H1 (cell line): ENCODE results near the gene AIM2. TPM values are rescaled to one million over a fixed set of nuclear protein-coding genes. Genes with fewer than 3 reads are reported as not detected.

Experiments
- CTCF ChIA-PET: fragments of 300-600 bp; sonication (Branson Sonifier 250); formaldehyde crosslinking; loops from one replicate; lab custom pipeline; 2021; ENCODE audit not compliant: partially characterized antibody; lab: Charles Lee
- POLR2A ChIA-PET: fragments of 300-600 bp; sonication (Branson Sonifier 250); formaldehyde crosslinking; loops from one replicate; lab custom pipeline; 2021; ENCODE audit warnings: inconsistent platforms; ENCODE audit not compliant: partially characterized antibody; lab: Charles Lee
- DNase-seq, 2 experiments: peaks; one replicate each; pipeline versions ENCODE4 v3.0.0 to v3.0.0-alpha.2; 2010 to 2022; ENCODE audit warnings: low spot score in 2 of 2, low read depth in 1 of 2, mixed read lengths in 1 of 2
- FAIRE-seq: peaks from 2 replicates; lab custom pipeline; 2011; peaks lifted over from hg19 to GRCh38; lab: Jason Lieb, UNC
- H2AFZ ChIP-seq: 2 replicates; pipeline ENCODE4 v1.8.1; 2012; ENCODE audit warnings: low read length, inconsistent platforms
- H2AK5ac ChIP-seq: 2 replicates; pipeline ENCODE4 v1.6.1; 2013; ENCODE audit warnings: low read depth, low read length
- H2BK120ac ChIP-seq: replicated peaks from 2 replicates; pipeline ENCODE3; 2013; ENCODE audit warnings: low read depth, low read length, inconsistent platforms
- H2BK12ac ChIP-seq: 2 replicates; pipeline ENCODE4 v1.6.1; 2013; ENCODE audit warnings: low read depth, low read length
- H2BK15ac ChIP-seq: 2 replicates; pipeline ENCODE4 v1.6.1; 2013; ENCODE audit warnings: low read length
- H2BK20ac ChIP-seq: 2 replicates; pipeline ENCODE4 v1.6.1; 2013; ENCODE audit warnings: low read length
- H2BK5ac ChIP-seq: 2 replicates; pipeline ENCODE4 v1.6.1; 2013; ENCODE audit warnings: low read depth, low read length
- H3K14ac ChIP-seq: 2 replicates; pipeline ENCODE4 v1.6.1; 2013; ENCODE audit warnings: inconsistent platforms; ENCODE audit not compliant: insufficient read length
- H3K18ac ChIP-seq: 2 replicates; pipeline ENCODE4 v1.6.1; 2013; ENCODE audit warnings: low read length; ENCODE audit errors: extremely low read depth
- H3K23ac ChIP-seq: 2 replicates; pipeline ENCODE4 v1.6.1; 2013; ENCODE audit warnings: inconsistent platforms; ENCODE audit not compliant: insufficient read length
- H3K23me2 ChIP-seq: 2 replicates; pipeline ENCODE4 v1.6.1; 2013; ENCODE audit warnings: low read depth, low read length
- H3K27ac ChIP-seq: 2 replicates; pipeline ENCODE4 v1.6.1; 2011; ENCODE audit warnings: low read depth, low read length, inconsistent platforms
- H3K27me3 ChIP-seq, 4 experiments: replicated peaks in 1 of 4; 1 replicate in 1 of 4; 2 replicates in 3 of 4; pipeline versions ENCODE4 v1.6.1 to v1.8.1; 2011 to 2013; ENCODE audit warnings: low read length in 3 of 4, mild to moderate bottlenecking in 3 of 4, inconsistent platforms in 2 of 4, mixed read lengths in 2 of 4, moderate library complexity in 1 of 4; ENCODE audit not compliant: control insufficient read depth in 3 of 4, insufficient read depth in 3 of 4; ENCODE audit errors: extremely low read depth in 1 of 4
- H3K36me3 ChIP-seq, 4 experiments: 2 replicates each; pipeline versions ENCODE4 v1.6.1 to v1.8.1; 2011 to 2013; ENCODE audit warnings: mild to moderate bottlenecking in 4 of 4, low read length in 3 of 4, moderate library complexity in 2 of 4, control low read depth in 1 of 4, inconsistent platforms in 1 of 4; ENCODE audit not compliant: insufficient read depth in 4 of 4, control insufficient read depth in 2 of 4
- H3K4ac ChIP-seq: replicated peaks from 2 replicates; pipeline ENCODE3; 2013; ENCODE audit warnings: low read length, low read depth, mixed read lengths, inconsistent platforms; ENCODE audit not compliant: insufficient read length
- H3K4me1 ChIP-seq, 4 experiments: replicated peaks in 1 of 4; 1 replicate in 1 of 4; 2 replicates in 3 of 4; pipeline versions ENCODE4 v1.6.1 to v1.8.1; 2011 to 2013; ENCODE audit warnings: low read length in 3 of 4, inconsistent platforms in 2 of 4, mixed read lengths in 1 of 4; ENCODE audit not compliant: insufficient read depth in 4 of 4, control insufficient read depth in 3 of 4
- H3K4me2 ChIP-seq, 2 experiments: 2 replicates each; pipeline versions ENCODE4 v1.6.1 to v1.8.1; 2011 to 2013; ENCODE audit warnings: low read depth in 2 of 2, low read length in 2 of 2, control low read depth in 1 of 2, inconsistent platforms in 1 of 2, mild to moderate bottlenecking in 1 of 2; ENCODE audit not compliant: insufficient read depth in 1 of 2
- H3K4me3 ChIP-seq, 4 experiments: fragments of 200-600, 300-600 bp in 1 of 4; sonication (generic), shearing (Covaris generic), sonication (Bioruptor Twin) in 1 of 4; 2 replicates each; pipeline versions ENCODE4 v1.5.1 to v1.8.1; 2011 to 2016; ENCODE audit warnings: low read length in 4 of 4, low read depth in 3 of 4, control low read depth in 2 of 4, inconsistent platforms in 2 of 4, mild to moderate bottlenecking in 2 of 4, mixed read lengths in 1 of 4, moderate library complexity in 1 of 4; ENCODE audit not compliant: insufficient read depth in 2 of 4; ENCODE audit errors: extremely low read depth in 1 of 4
- H3K56ac ChIP-seq: replicated peaks from 2 replicates; pipeline ENCODE3; 2013; ENCODE audit warnings: low read depth, mild to moderate bottlenecking, mixed read lengths, low read length, inconsistent platforms; ENCODE audit not compliant: insufficient read length
- H3K79me1 ChIP-seq: 2 replicates; pipeline ENCODE4 v1.6.1; 2013; ENCODE audit warnings: low read depth, low read length, control low read depth
- H3K79me2 ChIP-seq, 2 experiments: 2 replicates each; pipeline versions ENCODE4 v1.6.1 to v1.8.1; 2012 to 2013; ENCODE audit warnings: low read length in 2 of 2, mild to moderate bottlenecking in 2 of 2, inconsistent platforms in 1 of 2; ENCODE audit not compliant: insufficient read depth in 2 of 2, control insufficient read depth in 1 of 2
- H3K9ac ChIP-seq, 4 experiments: replicated peaks in 1 of 4; 1 replicate in 1 of 4; 2 replicates in 3 of 4; pipeline versions ENCODE4 v1.6.1 to v1.8.1; 2011 to 2013; ENCODE audit warnings: low read depth in 3 of 4, low read length in 3 of 4, control low read depth in 2 of 4, mild to moderate bottlenecking in 2 of 4, moderate library complexity in 2 of 4, inconsistent platforms in 1 of 4; ENCODE audit errors: extremely low read depth in 1 of 4
- H3K9me3 ChIP-seq, 2 experiments: 2 replicates each; pipeline versions ENCODE4 v1.6.1 to v1.8.1; 2012 to 2013; ENCODE audit warnings: mild to moderate bottlenecking in 2 of 2, moderate library complexity in 2 of 2, control low read depth in 1 of 2, inconsistent platforms in 1 of 2, low read depth in 1 of 2, low read length in 1 of 2, mixed read lengths in 1 of 2; ENCODE audit not compliant: insufficient read depth in 2 of 2
- H4K20me1 ChIP-seq, 2 experiments: replicated peaks in 1 of 2; 2 replicates each; pipeline versions ENCODE3 to v1.8.1; 2011 to 2013; ENCODE audit warnings: inconsistent platforms in 2 of 2, low read length in 2 of 2, mild to moderate bottlenecking in 1 of 2; ENCODE audit not compliant: insufficient read depth in 2 of 2, control insufficient read depth in 1 of 2
- H4K5ac ChIP-seq: 2 replicates; pipeline ENCODE4 v1.6.1; 2013; ENCODE audit warnings: low read length, low read depth, mixed read lengths, inconsistent platforms; ENCODE audit not compliant: insufficient read length
- H4K8ac ChIP-seq: 2 replicates; pipeline ENCODE4 v1.8.0; 2013; ENCODE audit warnings: mild to moderate bottlenecking, moderate library complexity, low read length, inconsistent platforms; ENCODE audit not compliant: insufficient read depth; ENCODE audit errors: extremely low read depth
- H4K91ac ChIP-seq: replicated peaks from 2 replicates; pipeline ENCODE3; 2013; ENCODE audit warnings: low read length, mixed read lengths, inconsistent platforms; ENCODE audit not compliant: insufficient read length
- CHD1 ChIP-seq: IDR thresholded peaks from 2 replicates; pipeline ENCODE4 v1.6.1; 2012; ENCODE audit warnings: low read depth, low read length, improper control_type of control experiment
- EGR1 ChIP-seq: IDR thresholded peaks from 2 replicates; pipeline ENCODE4 v1.6.1; 2011; ENCODE audit warnings: low read depth, low read length, borderline replicate concordance
- HDAC2 ChIP-seq, 2 experiments: fragments of 300-600 bp in 1 of 2; sonication (generic) in 1 of 2; IDR thresholded peaks; 2 replicates each; pipeline ENCODE4 v1.6.1; 2011 to 2012; ENCODE audit warnings: low read depth in 2 of 2, low read length in 2 of 2, mild to moderate bottlenecking in 2 of 2, moderate library complexity in 2 of 2, borderline replicate concordance in 1 of 2, inconsistent platforms in 1 of 2
- NRF1 ChIP-seq: IDR thresholded peaks from 2 replicates; pipeline ENCODE4 v1.6.1; 2011; ENCODE audit warnings: mild to moderate bottlenecking, low read depth, low read length, improper control_type of control experiment
- RBBP5 ChIP-seq: IDR thresholded peaks from 2 replicates; pipeline ENCODE4 v1.7.1; 2012; ENCODE audit warnings: low read depth, mild to moderate bottlenecking, inconsistent platforms, low read length, moderate library complexity, borderline replicate concordance
- TAF7 ChIP-seq: optimal IDR thresholded peaks from 2 replicates; pipeline ENCODE3; 2011; ENCODE audit warnings: low read depth, mild to moderate bottlenecking, inconsistent platforms, low read length, moderate library complexity, borderline replicate concordance
- TEAD4 ChIP-seq: IDR thresholded peaks from 2 replicates; pipeline ENCODE4 v1.6.1; 2012; ENCODE audit warnings: low read depth, low read length, inconsistent platforms, mixed read lengths
- WGBS, 2 experiments: shearing (Covaris generic) in 1 of 2; methylation state at CpG; one replicate each; pipeline versions ENCODE4 v1.1.6 to v1.1.7; 2013 to 2015; ENCODE audit warnings: low lambda C conversion rate in 2 of 2, mixed read lengths in 2 of 2, inconsistent platforms in 1 of 2, low coverage in 1 of 2, missing lambda C conversion rate in 1 of 2; ENCODE audit not compliant: insufficient replicate concordance in 2 of 2, insufficient coverage in 1 of 2, insufficient read length in 1 of 2; ENCODE audit errors: extremely low coverage in 1 of 2, missing lambda C conversion rate in 1 of 2; 5-methylcytosine and 5-hydroxymethylcytosine counted together
- polyA plus RNA-seq, 7 experiments: library from polyadenylated mRNA; depleted of rRNA in 3 of 7; stranded (reverse) in 5 of 7; unstranded in 2 of 7; fragments of >200 nt in 5 of 7; fragments of 200-250 nt in 2 of 7; gene quantifications; 1 replicate in 5 of 7; 2 replicates in 1 of 7; 4 replicates in 1 of 7; pipeline versions ENCODE4 v1.2.1 to v1.2.3, GENCODE V29; 2011 to 2013; ENCODE audit warnings: missing spikeins in 2 of 7, mixed read lengths in 2 of 7
- total RNA-seq: library from RNA; stranded (reverse); fragmentation: NEBNext Ultra II Directional; extraction: Animal tissue kit (Norgen Biotek cat#: 25700); gene quantifications from 2 replicates; pipeline ENCODE4 v1.2.1, GENCODE V29; 2021
- TF ChIP-seq, protein P1 (sequence below): IDR thresholded peaks from 2 replicates; pipeline ENCODE4 v1.6.1; 2011; ENCODE audit warnings: low read length, improper control_type of control experiment
- TF ChIP-seq, protein P2 (sequence below): IDR thresholded peaks from 2 replicates; pipeline ENCODE4 v1.6.1; 2012; ENCODE audit warnings: inconsistent platforms

The AIM2 gene
- total and polyA plus RNA-seq, 2 of the 8 experiments (the other 6 are each of a cell fraction or from before 2014, with no cell fraction given) = 0.21 to 2.1 TPM

DNA sequence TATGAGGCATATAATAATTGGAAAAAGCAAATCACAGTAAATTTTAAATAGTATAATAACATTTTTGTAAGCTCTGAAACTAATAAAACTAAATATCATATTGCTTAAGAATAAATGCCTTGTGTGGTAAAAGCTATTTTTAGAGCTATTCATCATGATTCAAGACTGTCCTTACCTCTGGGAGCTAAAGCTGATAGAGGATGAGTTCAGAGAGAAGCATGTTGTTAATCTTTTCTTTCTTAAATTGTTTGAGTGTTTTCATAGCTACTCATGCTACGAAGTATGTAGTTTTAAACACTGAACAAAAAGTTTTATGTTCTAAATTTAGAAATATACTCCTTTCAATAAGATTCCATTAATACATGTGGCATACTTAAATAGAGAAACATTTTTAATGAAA is 36.4 kb downstream of the AIM2 start:
- Histone ChIP-seq H2AFZ (no peak overlapping the region), H3K56ac (no peak overlapping the region), H3K4me3 (no peak overlapping the region), H2AK5ac (no peak overlapping the region), H2BK120ac (no peak overlapping the region), H2BK20ac (no peak overlapping the region), H3K79me1 (no peaks in the 10 kb centered on the region), H3K4me1 (no peaks in the 10 kb centered on the region), H2BK12ac (no peak overlapping the region), H3K36me3 (no peaks in the 10 kb centered on the region), H4K8ac (no peak overlapping the region), H3K23ac (no peak overlapping the region), H2BK5ac (no peak overlapping the region), H3K23me2 (no peaks in the 10 kb centered on the region), H4K91ac (no peak overlapping the region), H3K9me3 (no peaks in the 10 kb centered on the region), H3K9ac (no peak overlapping the region), H4K5ac (no peak overlapping the region), H3K27ac (no peak overlapping the region), H3K4me2 (no peak overlapping the region), H3K14ac (no peak overlapping the region), H3K18ac (no peak overlapping the region), H3K4ac (no peak overlapping the region), H2BK15ac (no peak overlapping the region), H4K20me1 (no peaks in the 10 kb centered on the region), H3K27me3 (no peaks in the 10 kb centered on the region), H3K79me2 (no peaks in the 10 kb centered on the region)
- DNase-seq (no peak), FAIRE-seq (no peak)
- WGBS, 2 experiments = 85% methylated on average over 1 of the region's 1 CpG; no CpG with 5 or more reads in 1 of the 2 experiments
- POLR2A ChIA-PET = no interaction called here
- TF ChIP-seq TEAD4 (no peak), CHD1 (no peak), TAF7 (no peak), HDAC2 (IDR thresholded peaks at IDR 0.05; ENCODE audit: borderline replicate concordance in 1 of 2, low read depth in 2 of 2, low read length in 2 of 2) (no peak), RBBP5 (no peak), NRF1 (no peak), EGR1 (no peak)
- TF ChIP-seq, protein P1, sequence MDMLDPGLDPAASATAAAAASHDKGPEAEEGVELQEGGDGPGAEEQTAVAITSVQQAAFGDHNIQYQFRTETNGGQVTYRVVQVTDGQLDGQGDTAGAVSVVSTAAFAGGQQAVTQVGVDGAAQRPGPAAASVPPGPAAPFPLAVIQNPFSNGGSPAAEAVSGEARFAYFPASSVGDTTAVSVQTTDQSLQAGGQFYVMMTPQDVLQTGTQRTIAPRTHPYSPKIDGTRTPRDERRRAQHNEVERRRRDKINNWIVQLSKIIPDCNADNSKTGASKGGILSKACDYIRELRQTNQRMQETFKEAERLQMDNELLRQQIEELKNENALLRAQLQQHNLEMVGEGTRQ = no peak
- TF ChIP-seq, protein P2, sequence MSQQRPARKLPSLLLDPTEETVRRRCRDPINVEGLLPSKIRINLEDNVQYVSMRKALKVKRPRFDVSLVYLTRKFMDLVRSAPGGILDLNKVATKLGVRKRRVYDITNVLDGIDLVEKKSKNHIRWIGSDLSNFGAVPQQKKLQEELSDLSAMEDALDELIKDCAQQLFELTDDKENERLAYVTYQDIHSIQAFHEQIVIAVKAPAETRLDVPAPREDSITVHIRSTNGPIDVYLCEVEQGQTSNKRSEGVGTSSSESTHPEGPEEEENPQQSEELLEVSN = no peak
- CTCF ChIA-PET = interaction anchor here (0.5 to 1.5 kb wide), 5 partner anchors 15 to 1441 kb away, joined by 3 to 5 read pairs (median 3); no protein-coding TSS in a partner anchor
